ENCODE results near the gene PKIB. TPM values are rescaled to one million over a fixed set of nuclear protein-coding genes. Genes with fewer than 3 reads are reported as not detected.

PKIB gene
- total RNA-seq, 4 donors from 2014 or later: 1.2 to 2.2 TPM; not detected in 2

DNA sequence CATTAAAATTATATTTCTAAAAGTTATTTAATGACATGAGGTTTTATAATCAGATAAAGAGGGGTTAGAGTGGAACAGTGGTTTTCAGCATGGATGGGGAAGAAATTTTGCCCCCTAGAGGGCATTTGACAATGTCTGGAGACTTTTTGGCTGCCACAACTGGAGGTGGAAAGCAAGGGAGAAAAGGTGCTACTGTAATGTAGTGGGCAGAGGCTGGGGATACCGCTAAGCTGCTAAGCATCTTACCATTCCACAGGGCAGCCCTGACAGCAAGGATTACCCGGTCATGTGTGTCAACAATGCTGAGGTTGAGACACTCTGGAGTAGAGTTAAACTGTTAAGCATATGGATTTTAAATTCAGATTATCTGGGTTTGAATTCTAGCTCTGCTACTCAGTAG, 116.4 kb downstream of the PKIB start:
- no peak overlapping the region for H3K27ac ChIP-seq (replicated peaks in 1 of 4)
- H3K27me3 ChIP-seq: peaks cover 0 to 5% (median 0%) of the 10 kb centered on the region in 4 donors
- TF ChIP-seq, protein P1, sequence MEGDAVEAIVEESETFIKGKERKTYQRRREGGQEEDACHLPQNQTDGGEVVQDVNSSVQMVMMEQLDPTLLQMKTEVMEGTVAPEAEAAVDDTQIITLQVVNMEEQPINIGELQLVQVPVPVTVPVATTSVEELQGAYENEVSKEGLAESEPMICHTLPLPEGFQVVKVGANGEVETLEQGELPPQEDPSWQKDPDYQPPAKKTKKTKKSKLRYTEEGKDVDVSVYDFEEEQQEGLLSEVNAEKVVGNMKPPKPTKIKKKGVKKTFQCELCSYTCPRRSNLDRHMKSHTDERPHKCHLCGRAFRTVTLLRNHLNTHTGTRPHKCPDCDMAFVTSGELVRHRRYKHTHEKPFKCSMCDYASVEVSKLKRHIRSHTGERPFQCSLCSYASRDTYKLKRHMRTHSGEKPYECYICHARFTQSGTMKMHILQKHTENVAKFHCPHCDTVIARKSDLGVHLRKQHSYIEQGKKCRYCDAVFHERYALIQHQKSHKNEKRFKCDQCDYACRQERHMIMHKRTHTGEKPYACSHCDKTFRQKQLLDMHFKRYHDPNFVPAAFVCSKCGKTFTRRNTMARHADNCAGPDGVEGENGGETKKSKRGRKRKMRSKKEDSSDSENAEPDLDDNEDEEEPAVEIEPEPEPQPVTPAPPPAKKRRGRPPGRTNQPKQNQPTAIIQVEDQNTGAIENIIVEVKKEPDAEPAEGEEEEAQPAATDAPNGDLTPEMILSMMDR (IDR thresholded peaks at IDR 0.05): peak in 2 of 3 experiments; percentile 15 to 22
- no peak for TF ChIP-seq EP300 (IDR thresholded peaks at IDR 0.05)
- H3K4me3 ChIP-seq: no peak overlapping the region
- no peaks in the 10 kb centered on the region for H3K4me1 ChIP-seq
- intact Hi-C loops (cut with DNase I): no loop called here
- no peaks in the 10 kb centered on the region for H3K9me3 ChIP-seq
- no peak for DNase-seq (ENCODE audit: extremely low spot score)
- 28% methylated on average over 2 of the region's 2 CpGs for WGBS
- no peaks in the 10 kb centered on the region for H3K36me3 ChIP-seq

DNA sequence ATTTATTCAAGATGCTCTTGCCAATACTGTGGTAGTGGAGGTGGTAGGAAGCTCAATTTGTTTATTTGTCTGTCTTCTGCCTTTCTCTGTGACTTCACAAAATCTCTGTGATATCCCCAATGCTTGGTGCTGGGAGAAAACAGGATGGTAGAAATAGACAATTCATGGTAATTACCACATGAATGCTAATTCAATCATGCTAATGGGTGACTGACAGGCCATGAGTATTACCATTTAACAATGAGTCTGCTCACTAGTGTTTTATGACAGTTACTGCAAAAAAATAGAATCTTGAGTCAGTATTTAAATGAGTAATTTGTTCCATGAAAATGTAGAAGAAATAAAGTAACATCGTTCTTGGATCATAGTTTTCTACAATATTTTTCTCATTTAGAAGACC, 117.0 kb downstream of the PKIB start:
- TF ChIP-seq POLR2A (IDR thresholded peaks at IDR 0.05; ENCODE audit: low read depth) (no peak), POLR2AphosphoS5 (IDR thresholded peaks at IDR 0.05) (no peak), EP300 (IDR thresholded peaks at IDR 0.05) (no peak)
- TF ChIP-seq, protein P1 (IDR thresholded peaks at IDR 0.05): no peak
- 80% methylated on average over 1 of the region's 1 CpG for WGBS
- Histone ChIP-seq H3K4me3 (no peak overlapping the region), H3K4me1 (no peaks in the 10 kb centered on the region), H3K27ac (replicated peaks in 1 of 4) (no peak overlapping the region), H3K9me3 (no peaks in the 10 kb centered on the region), H3K36me3 (no peaks in the 10 kb centered on the region), H3K27me3 (peaks cover 0 to 5% (median 0%) of the 10 kb centered on the region in 4 donors)
- intact Hi-C loops (cut with DNase I): no loop called here
- no peak for DNase-seq (ENCODE audit: extremely low spot score)

DNA sequence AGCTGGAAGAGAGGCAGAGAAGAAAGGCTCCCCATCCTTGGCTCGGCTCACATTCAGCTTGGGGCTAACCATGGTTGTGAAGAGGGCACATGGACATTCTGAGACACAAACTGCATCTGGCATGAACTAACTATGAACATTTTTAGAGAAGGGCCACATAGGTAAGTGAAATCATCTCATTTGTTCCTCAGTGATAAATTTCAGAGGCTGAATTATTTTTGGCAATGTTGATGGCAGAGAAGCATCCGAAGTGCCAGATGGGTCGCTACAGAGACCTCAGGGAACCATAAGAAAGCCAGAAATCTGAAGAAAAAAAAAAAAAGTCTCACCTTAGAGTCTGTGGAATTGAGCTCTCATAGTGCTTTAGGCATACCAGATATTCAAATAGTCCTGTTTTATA, 120.1 kb downstream of the PKIB start:
- TF ChIP-seq, protein P1 (IDR thresholded peaks at IDR 0.05): no peak
- no peak for TF ChIP-seq EP300 (IDR thresholded peaks at IDR 0.05)
- TF ChIP-seq POLR2A (IDR thresholded peaks at IDR 0.05; ENCODE audit: low read depth): no peak
- TF ChIP-seq POLR2AphosphoS5 (IDR thresholded peaks at IDR 0.05): no peak
- Histone ChIP-seq H3K27me3 (peaks cover 0 to 5% (median 0%) of the 10 kb centered on the region in 4 donors), H3K4me1 (no peaks in the 10 kb centered on the region), H3K4me3 (no peak overlapping the region), H3K27ac (replicated peaks in 1 of 4) (no peak overlapping the region), H3K9me3 (no peaks in the 10 kb centered on the region), H3K36me3 (no peaks in the 10 kb centered on the region)
- DNase-seq (ENCODE audit: extremely low spot score): no peak
- intact Hi-C loops (cut with DNase I): loop anchor here (2.0 to 5.0 kb wide), 2 partner anchors 108 to 587 kb away; no protein-coding TSS in a partner anchor
- WGBS: 85% methylated on average over 3 of the region's 3 CpGs

DNA sequence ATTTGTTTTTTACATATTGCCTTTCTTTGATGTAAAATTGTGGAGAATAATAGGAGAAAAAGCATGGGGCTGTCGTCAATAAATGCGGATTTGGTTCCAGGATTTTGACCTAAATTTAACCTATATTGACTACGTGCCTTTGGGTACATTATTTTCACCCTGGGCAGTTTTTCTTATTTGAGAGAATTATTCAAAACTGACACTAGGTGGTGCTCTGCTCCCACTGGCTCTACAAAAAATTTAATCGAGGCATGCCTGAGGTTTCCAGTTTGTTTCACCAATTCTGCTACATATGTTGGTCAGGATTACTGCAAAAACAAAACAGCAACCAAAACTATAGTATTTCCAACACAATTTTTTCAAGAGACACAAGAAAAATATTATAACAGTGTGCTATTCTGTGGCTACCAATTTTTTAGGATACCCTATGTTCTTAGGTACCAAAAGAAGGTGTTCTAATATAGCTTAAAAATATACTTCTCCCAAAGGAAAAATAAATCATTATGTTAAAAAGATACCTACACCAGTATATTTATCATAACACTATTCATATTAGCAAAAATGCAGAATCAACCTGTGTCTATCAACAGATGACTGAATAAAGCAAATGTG, 120.7 kb downstream of the PKIB start:
- H3K4me1 ChIP-seq: no peaks in the 10 kb centered on the region
- peaks cover 0 to 5% (median 0%) of the 10 kb centered on the region in 4 donors for H3K27me3 ChIP-seq
- H3K9me3 ChIP-seq: no peaks in the 10 kb centered on the region
- H3K4me3 ChIP-seq: no peak overlapping the region
- intact Hi-C loops (cut with DNase I): loop anchor here (2.0 to 5.0 kb wide), 2 partner anchors 108 to 586 kb away; no protein-coding TSS in a partner anchor
- TF ChIP-seq, protein P1 (IDR thresholded peaks at IDR 0.05): peak; percentile 60 to 76 (median 69)
- TF ChIP-seq POLR2A (IDR thresholded peaks at IDR 0.05; ENCODE audit: low read depth): no peak
- H3K36me3 ChIP-seq: no peaks in the 10 kb centered on the region
- no peak overlapping the region for H3K27ac ChIP-seq (replicated peaks in 1 of 4)
- no peak for DNase-seq (ENCODE audit: extremely low spot score)
- 2% methylated on average over 4 of the region's 4 CpGs for WGBS

DNA sequence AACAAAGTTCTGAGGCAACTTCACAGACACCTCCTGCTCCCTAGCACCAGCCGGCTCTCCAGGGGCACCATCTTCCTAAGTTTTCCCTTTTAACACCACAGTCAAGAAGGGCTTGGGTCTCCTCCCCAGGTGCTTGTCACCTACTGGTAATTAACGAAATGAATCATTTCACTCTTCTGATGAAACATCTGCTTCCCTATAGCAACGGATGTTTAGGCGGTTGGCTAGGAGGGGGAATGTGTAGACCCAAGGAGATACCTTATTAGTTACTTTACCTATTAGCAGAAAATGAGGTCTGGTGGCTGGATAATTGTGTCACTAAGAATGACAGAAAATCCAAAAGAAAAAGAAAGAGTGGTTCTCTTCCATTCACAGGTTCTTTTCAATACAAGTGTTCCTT, 123.1 kb downstream of the PKIB start:
- H3K27ac ChIP-seq (replicated peaks in 1 of 4): no peak overlapping the region
- no peak overlapping the region for H3K4me3 ChIP-seq
- DNase-seq (ENCODE audit: extremely low spot score): no peak
- H3K36me3 ChIP-seq: no peaks in the 10 kb centered on the region
- H3K9me3 ChIP-seq: no peaks in the 10 kb centered on the region
- 74% methylated on average over 4 of the region's 4 CpGs for WGBS
- no peaks in the 10 kb centered on the region for H3K4me1 ChIP-seq
- no peak for TF ChIP-seq POLR2AphosphoS5 (IDR thresholded peaks at IDR 0.05)
- TF ChIP-seq POLR2A (IDR thresholded peaks at IDR 0.05; ENCODE audit: low read depth): no peak
- TF ChIP-seq, protein P1 (IDR thresholded peaks at IDR 0.05): no peak
- no peak for TF ChIP-seq EP300 (IDR thresholded peaks at IDR 0.05)
- intact Hi-C loops (cut with DNase I): loop anchor here (5.0 kb wide), 1 partner anchor 584 kb away; no protein-coding TSS in a partner anchor
- peaks cover 0 to 3% (median 0%) of the 10 kb centered on the region in 4 donors for H3K27me3 ChIP-seq

Measured in esophagus muscularis mucosa (tissue), 4 donors.